ENCODE results near the gene CD300A. TPM values are rescaled to one million over a fixed set of nuclear protein-coding genes. Genes with fewer than 3 reads are reported as not detected.

Gene CD300A
- total RNA-seq, 4 donors from 2014 or later, result 5.5 to 13.0 (median 8.7) TPM

GRCh38 chr17:74442670-74443515 is 23.5 kb upstream of the CD300A start:
- H3K4me3 ChIP-seq (ENCODE audit: low read depth, poor library complexity, severe bottlenecking), result peak overlapping the region; percentile 6
- TF ChIP-seq CTCF (IDR thresholded peaks at IDR 0.05), result no peak
- TF ChIP-seq POLR2A (IDR thresholded peaks at IDR 0.05), result no peak
- 5 to 6% methylated on average over 26 to 28 of the region's 28 CpGs for WGBS, 2 donors
- intact Hi-C loops (cut with DNase I; ENCODE audit: low total_unique reads), result no loop called here
- peak; percentile 83 to 97 for DNase-seq (ENCODE audit: low spot score in 2 of 2)

DNA sequence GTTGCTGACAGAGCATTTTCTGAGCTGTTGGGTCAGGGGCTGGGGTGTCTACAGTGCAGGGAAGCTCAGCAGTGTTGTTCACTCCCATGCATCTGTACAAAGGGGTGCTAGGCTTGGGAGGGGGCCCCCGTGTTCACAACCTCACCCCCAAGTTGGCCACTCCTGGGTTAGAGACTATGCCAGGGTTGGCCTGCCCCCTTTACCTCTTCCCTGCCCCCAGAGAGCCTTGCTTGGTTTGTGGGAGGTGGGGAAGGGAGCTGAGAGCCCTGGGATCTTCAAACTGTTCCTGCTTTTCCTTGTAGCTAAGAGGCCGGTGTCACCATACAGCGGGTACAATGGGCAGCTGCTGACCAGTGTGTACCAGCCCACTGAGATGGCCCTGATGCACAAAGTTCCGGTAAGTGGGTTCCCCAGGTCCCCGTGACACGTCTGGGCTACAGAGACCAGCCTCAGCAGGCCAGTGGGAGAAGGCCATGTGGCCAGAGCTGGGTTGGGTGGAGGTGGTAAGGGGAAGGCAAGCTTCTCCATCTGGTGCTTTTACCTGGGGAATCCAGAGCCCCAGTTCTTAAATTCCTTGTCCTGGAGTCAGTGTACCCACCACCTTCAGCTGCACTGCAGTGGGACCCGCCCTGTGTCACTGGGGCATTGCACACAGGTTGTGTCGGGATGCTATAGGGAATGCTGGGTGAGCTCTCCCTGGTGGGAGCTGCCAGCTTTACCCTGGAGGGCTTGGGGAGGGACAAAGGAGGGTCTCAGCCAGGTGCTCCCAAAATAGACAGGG is 22.7 kb upstream of the CD300A start:
- DNase-seq (ENCODE audit: low spot score in 2 of 2), result no peak
- 62 to 78% methylated on average over 6 to 8 of the region's 8 CpGs for WGBS, 2 donors
- intact Hi-C loops (cut with DNase I; ENCODE audit: low total_unique reads), result no loop called here
- H3K4me3 ChIP-seq (ENCODE audit: low read depth, poor library complexity, severe bottlenecking), result no peak overlapping the region
- TF ChIP-seq POLR2A (IDR thresholded peaks at IDR 0.05), result no peak
- no peak for TF ChIP-seq CTCF (IDR thresholded peaks at IDR 0.05)

DNA sequence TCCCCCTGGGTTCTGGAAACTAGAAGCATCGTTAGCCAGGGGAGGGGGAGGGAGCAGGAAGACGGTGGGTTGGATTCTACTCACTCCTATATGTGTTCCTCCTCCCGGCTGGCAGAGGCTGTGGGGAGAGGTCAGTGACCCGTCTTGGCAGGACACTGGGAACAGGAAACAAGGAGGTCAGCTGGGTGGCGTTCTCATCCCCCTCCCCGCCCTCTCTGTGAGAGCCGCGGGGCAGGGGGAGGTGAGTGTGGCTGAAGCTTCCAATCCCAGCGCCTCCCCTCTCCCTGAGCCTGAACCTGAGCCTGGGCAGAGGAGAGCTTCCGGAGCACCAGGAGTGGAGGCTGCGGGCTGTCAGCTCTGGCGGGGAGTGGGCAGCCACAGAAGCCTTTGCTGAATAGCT is 22.0 kb upstream of the CD300A start:
- TF ChIP-seq CTCF (IDR thresholded peaks at IDR 0.05), result no peak
- intact Hi-C loops (cut with DNase I; ENCODE audit: low total_unique reads), result no loop called here
- peak in 1 of 2 donors; percentile 59 for DNase-seq (ENCODE audit: low spot score in 2 of 2)
- no peak overlapping the region for H3K4me3 ChIP-seq (ENCODE audit: low read depth, poor library complexity, severe bottlenecking)
- WGBS, 2 donors, result 25 to 35% methylated on average over 6 to 12 of the region's 12 CpGs

DNA sequence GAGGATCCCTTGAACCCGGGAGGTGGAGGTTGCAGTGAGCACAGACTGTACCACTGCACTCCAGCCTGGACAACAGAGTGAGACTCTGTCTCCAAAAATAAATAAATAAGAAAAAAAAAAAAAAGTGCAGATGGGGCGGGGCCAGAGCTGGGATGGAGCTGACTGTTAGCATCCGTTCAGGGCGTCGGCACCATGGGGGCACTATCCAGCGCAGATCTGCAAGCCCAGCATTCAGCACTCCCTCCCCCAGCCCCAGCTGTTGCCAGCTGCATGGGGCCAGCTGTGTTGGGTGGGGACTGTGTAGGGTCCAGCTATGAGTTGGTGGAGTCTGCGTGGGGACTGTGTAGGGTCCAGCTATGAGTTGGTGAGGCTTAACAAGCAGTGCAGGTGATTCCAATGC is 21.3 kb upstream of the CD300A start:
- 70 to 76% methylated on average over 7 of the region's 7 CpGs for WGBS, 2 donors
- TF ChIP-seq CTCF (IDR thresholded peaks at IDR 0.05), result no peak
- no peak for TF ChIP-seq POLR2A (IDR thresholded peaks at IDR 0.05)
- intact Hi-C loops (cut with DNase I; ENCODE audit: low total_unique reads), result no loop called here
- H3K4me3 ChIP-seq (ENCODE audit: low read depth, poor library complexity, severe bottlenecking), result no peak overlapping the region
- DNase-seq (ENCODE audit: low spot score in 2 of 2), result no peak

- WGBS, 2 donors, result 35 to 53% methylated on average over 21 to 24 of the region's 31 CpGs
Measured at GRCh38 chr17:74446551-74447500, 19.6 kb upstream of the CD300A start.

More at GRCh38 chr17:74446551-74447500, 19.6 kb upstream of the CD300A start:
- H3K4me3 ChIP-seq (ENCODE audit: low read depth, poor library complexity, severe bottlenecking), result no peak overlapping the region
- TF ChIP-seq CTCF (IDR thresholded peaks at IDR 0.05), result no peak
- no peak for TF ChIP-seq POLR2A (IDR thresholded peaks at IDR 0.05)
- intact Hi-C loops (cut with DNase I; ENCODE audit: low total_unique reads), result no loop called here
- peak in 1 of 2 donors; percentile 36 for DNase-seq (ENCODE audit: low spot score in 2 of 2)
